Stimulated activated naive CD8-positive, alpha-beta T cell treated with anti-CD3 and anti-CD28 coated beads, Interleukin-15, amount 100 ng/mL, for 72 hours (primary cell): ENCODE data around the gene NUDT16L1.
"Not testable (repeated sequence)": the region's sequence is repeated elsewhere in the genome, so short reads cannot be mapped to it uniquely, and the experiment has no call there.

Experiments used
- ATAC-seq: fragments of 150-1000 bp; cut with Tn5 transposase; 2 replicates; pipeline ENCODE4 v1.10.0; 2021; ENCODE audit warnings: mild to moderate bottlenecking, moderate library complexity
- DNase-seq, 2 donors: peaks; one replicate each; pipeline ENCODE4 v3.0.0; 2021 to 2022
- H3K27ac Mint-ChIP-seq, 2 donors: one replicate each; pipeline ENCODE4 v1.8.0; 2022; ENCODE audit warnings: mild to moderate bottlenecking in 2 of 2, mixed read lengths in 2 of 2, moderate library complexity in 2 of 2
- H3K27me3 Mint-ChIP-seq: one replicate; pipeline ENCODE4 v1.8.0; 2022; ENCODE audit warnings: mixed read lengths
- H3K4me1 Mint-ChIP-seq: one replicate; pipeline ENCODE4 v1.8.0; 2022; ENCODE audit warnings: mild to moderate bottlenecking, mixed read lengths
- H3K4me3 Mint-ChIP-seq, 2 donors: one replicate each; pipeline ENCODE4 v1.8.0; 2022; ENCODE audit warnings: mild to moderate bottlenecking in 2 of 2, mixed read lengths in 2 of 2, moderate library complexity in 1 of 2
- H3K9me3 Mint-ChIP-seq, 2 donors: one replicate each; pipeline ENCODE4 v1.8.0; 2022; ENCODE audit warnings: mixed read lengths in 2 of 2

The NUDT16L1 gene

DNA sequence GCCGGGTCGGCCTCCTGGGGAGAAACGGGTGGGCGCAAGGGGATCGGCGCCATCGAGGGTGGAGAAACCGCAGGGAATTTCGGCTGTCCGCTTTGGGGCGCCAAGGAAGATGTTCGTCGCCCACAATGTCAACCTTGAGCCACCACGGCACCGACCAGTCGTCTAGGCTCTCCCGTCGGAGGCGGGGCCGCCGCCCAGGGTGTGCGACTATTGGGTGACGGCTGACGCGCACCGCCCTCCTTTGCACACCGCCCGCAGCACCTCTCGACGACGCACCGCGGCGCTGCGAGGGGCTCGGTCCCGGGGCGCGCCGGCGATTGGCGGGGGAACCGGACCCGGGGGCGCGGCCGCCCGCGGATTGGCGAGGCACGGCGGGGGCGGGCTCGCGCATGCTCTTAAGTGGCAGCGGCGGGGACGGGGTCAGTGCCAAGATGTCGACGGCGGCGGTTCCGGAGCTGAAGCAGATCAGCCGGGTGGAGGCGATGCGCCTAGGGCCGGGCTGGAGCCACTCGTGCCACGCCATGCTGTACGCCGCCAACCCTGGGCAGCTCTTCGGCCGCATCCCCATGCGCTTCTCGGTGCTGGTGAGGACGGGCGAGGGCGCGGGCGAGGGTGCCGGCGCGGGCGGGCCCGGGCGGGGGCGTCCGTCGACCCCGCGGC, at the start of gene NUDT16L1:
Gene NUDT16L1 (plus strand): TSS at position 267 of the 660 bp plus-strand sequence. CDS start 165 bp downstream, at position 432.
- ATAC-seq: peak; percentile 94
- H3K9me3 Mint-ChIP-seq: no peaks in the 10 kb centered on the region
- H3K4me1 Mint-ChIP-seq: peaks cover 45% of the 10 kb centered on the region
- peak within 1 kb of the TSS; percentile 85 to 91 for H3K4me3 Mint-ChIP-seq
- DNase-seq: peak; percentile 97 to 99
- peak within 1 kb of the TSS; percentile 78 to 95 for H3K27ac Mint-ChIP-seq
- no peaks in the 10 kb centered on the region for H3K27me3 Mint-ChIP-seq

DNA sequence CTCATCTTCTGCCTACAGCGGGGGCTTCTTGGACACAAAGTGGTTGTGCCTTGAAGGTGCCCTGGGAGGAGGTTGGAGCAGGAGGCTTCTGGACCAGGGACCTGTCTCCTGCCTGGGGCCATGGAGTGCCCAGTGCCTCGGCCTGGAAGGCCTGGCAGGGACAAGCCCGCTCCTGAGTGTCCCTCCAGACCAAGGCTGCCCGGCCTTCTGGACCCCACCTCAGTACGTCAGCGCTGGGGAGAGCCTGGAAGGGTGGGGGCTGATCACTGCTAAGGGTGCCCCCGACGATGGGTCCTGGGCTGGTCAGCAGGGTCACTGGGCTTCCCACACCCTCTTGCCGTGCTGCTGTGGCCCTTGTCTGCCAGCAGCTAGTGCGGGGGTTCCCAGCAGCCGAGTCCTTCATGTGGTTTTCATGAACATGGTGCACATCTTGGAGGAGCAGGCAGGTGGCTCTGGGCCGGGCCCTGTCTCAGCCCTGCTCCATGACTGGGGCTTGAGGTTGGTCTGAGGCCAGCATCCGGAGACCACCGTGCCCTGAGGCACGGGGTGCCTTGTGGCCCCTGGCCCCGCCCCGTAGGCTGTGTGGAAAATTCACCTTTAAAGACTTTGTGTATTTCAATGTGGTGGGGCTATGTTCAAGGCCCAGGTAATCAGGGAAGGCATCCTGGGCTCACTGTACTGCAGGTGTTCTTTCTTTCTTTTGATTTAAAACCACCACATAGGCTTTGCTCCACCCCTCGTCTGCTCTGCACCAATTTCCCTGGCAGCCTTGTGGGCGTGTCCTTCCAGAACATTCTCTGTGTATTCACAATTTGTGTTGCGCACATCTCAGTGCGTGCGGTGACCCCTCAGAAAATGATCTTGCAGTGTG, 46.4 kb upstream of the NUDT16L1 start:
- Mint-ChIP-seq H3K9me3 (no peaks in the 10 kb centered on the region), H3K4me1 (peaks cover 56% of the 10 kb centered on the region), H3K4me3 (no peak overlapping the region), H3K27me3 (no peaks in the 10 kb centered on the region), H3K27ac (peak overlapping the region in 1 of 2 donors; percentile 74)
- ATAC-seq: peak; percentile 62
- peak; percentile 19 to 42 for DNase-seq

GRCh38 chr16:4647644-4647980, 45.8 kb upstream of the NUDT16L1 start:
- H3K27me3 Mint-ChIP-seq: no peaks in the 10 kb centered on the region
- no peak overlapping the region for H3K27ac Mint-ChIP-seq
- ATAC-seq: peak; percentile 53
- H3K9me3 Mint-ChIP-seq: no peaks in the 10 kb centered on the region
- peaks cover 56% of the 10 kb centered on the region for H3K4me1 Mint-ChIP-seq
- peak; percentile 25 to 59 for DNase-seq
- H3K4me3 Mint-ChIP-seq: no peak overlapping the region

DNA sequence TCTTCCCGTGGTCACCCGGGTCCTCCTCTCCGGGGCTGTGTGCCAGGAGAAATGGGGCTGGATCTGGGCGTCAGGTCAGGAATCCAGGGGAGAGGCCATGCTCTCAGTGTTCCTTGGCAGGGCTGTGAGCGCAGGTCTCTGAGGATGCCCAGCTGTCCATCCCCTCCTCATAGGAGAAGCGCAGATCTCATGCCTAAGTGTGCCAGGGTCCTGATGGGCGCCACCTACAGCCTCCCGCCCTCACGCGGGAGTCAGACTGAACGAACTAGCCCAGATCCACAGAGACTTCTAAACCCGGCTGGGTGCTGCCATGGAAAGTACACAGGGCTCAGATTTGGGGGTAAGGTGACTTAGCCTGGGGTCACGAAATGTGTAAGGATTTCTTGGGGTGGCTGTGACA, 44.4 kb upstream of the NUDT16L1 start:
- peak overlapping the region in 1 of 2 donors; percentile 13 for H3K4me3 Mint-ChIP-seq
- DNase-seq: peak; percentile 18 to 54
- peak; percentile 43 for ATAC-seq

DNA sequence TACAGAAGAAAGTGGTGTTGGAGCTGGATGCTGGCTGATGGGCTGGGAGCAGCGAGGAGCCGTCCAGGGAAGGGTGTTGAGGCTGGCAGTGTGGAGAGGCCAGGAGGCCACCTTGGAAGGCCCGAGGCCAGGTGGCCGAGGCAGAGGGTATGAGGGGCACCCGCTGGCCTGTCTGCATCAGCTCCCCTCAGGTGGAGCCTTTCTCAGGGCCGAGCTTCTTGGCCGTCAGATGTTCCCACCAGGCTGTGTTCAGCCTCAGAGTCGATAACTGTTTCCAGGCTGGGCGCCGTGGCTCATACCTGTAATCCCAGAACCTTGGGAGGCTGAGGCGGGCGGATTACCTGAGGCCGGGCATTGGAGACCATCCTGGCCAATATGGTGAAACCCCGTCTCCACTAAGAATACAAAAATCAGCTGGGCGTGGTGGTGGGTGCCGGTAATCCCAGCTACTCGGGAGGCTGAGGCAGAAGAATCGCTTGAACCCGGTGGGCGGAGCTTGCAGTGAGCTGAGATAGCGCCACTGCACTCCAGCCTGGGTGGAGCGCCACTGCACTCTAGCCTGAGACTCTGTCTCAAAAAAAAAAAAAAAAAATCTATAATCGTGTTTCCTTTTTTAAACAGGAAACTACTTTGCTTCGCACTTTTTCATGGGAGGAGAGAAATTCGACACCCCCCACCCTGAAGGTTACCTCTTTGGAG, 43.5 kb upstream of the NUDT16L1 start:
- Mint-ChIP-seq H3K4me3 (no peak overlapping the region), H3K4me1 (peaks cover 56% of the 10 kb centered on the region), H3K27me3 (no peaks in the 10 kb centered on the region), H3K9me3 (no peaks in the 10 kb centered on the region), H3K27ac (peak overlapping the region in 1 of 2 donors; percentile 97)
- ATAC-seq (peak; percentile 39), DNase-seq (peak in 1 of 2 donors; percentile 31)

More for the DNA sequence above, 44.4 kb upstream of the NUDT16L1 start:
- H3K4me1 Mint-ChIP-seq: peaks cover 56% of the 10 kb centered on the region
- H3K9me3 Mint-ChIP-seq: no peaks in the 10 kb centered on the region
- H3K27ac Mint-ChIP-seq: peak overlapping the region; percentile 47 to 97
- H3K27me3 Mint-ChIP-seq: no peaks in the 10 kb centered on the region

- not testable (repeated sequence) for H3K27me3 Mint-ChIP-seq, H3K4me3 Mint-ChIP-seq, H3K9me3 Mint-ChIP-seq
- peaks cover 51% of the 10 kb centered on the region for H3K4me1 Mint-ChIP-seq
- DNase-seq (peak; percentile 78 to 83), ATAC-seq (peak; percentile 66)
- H3K27ac Mint-ChIP-seq: peak overlapping the region in 1 of 2 donors; percentile 82
Measured at GRCh38 chr16:4650443-4651074, 42.8 kb upstream of the NUDT16L1 start.

GRCh38 chr16:4651827-4652226, 41.5 kb upstream of the NUDT16L1 start:
- Mint-ChIP-seq H3K4me3 (no peak overlapping the region), H3K27me3 (no peaks in the 10 kb centered on the region), H3K9me3 (no peaks in the 10 kb centered on the region), H3K4me1 (peaks cover 38% of the 10 kb centered on the region), H3K27ac (no peak overlapping the region)
- ATAC-seq: no peak
- DNase-seq: no peak

GRCh38 chr16:4652561-4652960, 40.8 kb upstream of the NUDT16L1 start:
- Mint-ChIP-seq H3K4me3 (no peak overlapping the region), H3K27me3 (no peaks in the 10 kb centered on the region), H3K27ac (peak overlapping the region in 1 of 2 donors; percentile 19), H3K4me1 (peaks cover 31% of the 10 kb centered on the region), H3K9me3 (no peaks in the 10 kb centered on the region)
- no peak for DNase-seq
- no peak for ATAC-seq

- H3K9me3 Mint-ChIP-seq: no peaks in the 10 kb centered on the region
- no peak overlapping the region for H3K4me3 Mint-ChIP-seq
- no peaks in the 10 kb centered on the region for H3K27me3 Mint-ChIP-seq
Measured at GRCh38 chr16:4654011-4654963, 39.1 kb upstream of the NUDT16L1 start.

DNA sequence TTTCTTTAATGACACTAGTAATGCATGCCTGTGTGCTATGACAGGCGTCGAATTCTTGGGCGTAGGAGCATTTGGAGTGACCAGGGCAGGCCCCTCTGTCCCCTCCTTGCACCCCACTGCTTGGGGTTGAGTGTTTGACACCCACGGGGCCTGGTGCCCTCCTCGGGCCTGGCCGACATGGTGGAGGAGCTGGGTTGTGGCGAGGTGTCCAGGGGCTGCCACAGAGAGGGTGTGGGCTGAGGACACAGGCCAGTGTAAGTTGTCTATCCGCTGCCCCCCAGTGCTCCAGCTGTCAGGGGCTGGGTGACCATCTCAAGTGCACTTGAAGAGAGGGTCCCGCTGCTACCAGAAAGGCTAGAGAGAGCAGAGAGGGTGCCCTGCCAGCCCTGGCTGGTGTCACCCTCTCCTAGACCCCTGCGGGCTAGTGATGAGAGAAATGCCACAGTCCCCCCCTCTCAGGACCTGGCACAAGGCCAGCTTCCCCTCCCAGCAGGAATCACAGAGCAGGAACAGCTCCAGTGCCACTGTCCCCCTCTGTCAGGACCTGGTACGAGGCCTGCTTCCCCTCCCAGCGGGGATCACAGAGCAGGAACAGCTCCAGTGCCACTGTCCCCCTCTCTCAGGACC, 38.3 kb upstream of the NUDT16L1 start:
- peaks cover 30% of the 10 kb centered on the region for H3K4me1 Mint-ChIP-seq
- H3K4me3 Mint-ChIP-seq: no peak overlapping the region
- DNase-seq (no peak), ATAC-seq (no peak)
- no peaks in the 10 kb centered on the region for H3K9me3 Mint-ChIP-seq
- no peak overlapping the region for H3K27ac Mint-ChIP-seq
- no peaks in the 10 kb centered on the region for H3K27me3 Mint-ChIP-seq

More at GRCh38 chr16:4654011-4654963, 39.1 kb upstream of the NUDT16L1 start:
- Mint-ChIP-seq H3K4me1 (peaks cover 29% of the 10 kb centered on the region), H3K27ac (no peak overlapping the region)
- ATAC-seq (no peak), DNase-seq (no peak)

DNA sequence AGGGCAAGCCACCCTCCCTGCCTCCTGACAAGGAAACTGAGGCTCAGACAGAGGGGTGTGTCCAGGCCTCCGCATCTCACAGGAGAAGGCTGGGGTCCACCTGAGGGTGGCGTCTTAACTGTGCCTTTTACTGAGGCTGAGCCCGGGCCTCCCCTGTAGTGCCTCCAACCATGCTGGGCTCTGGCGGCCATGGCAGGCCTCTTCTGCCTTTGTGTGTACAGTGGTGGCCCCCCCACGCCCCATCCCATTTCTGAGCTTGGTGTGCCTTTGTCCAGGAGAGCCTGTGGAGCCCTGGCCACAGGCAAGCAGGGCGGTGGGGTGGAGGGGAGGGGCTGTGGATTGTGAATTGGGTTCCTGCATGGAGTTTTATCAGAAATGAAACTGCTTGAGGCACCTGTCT, 37.6 kb upstream of the NUDT16L1 start:
- Mint-ChIP-seq H3K4me3 (no peak overlapping the region), H3K27ac (no peak overlapping the region), H3K9me3 (no peaks in the 10 kb centered on the region), H3K4me1 (peaks cover 30% of the 10 kb centered on the region), H3K27me3 (no peaks in the 10 kb centered on the region)
- DNase-seq: no peak
- no peak for ATAC-seq

DNA sequence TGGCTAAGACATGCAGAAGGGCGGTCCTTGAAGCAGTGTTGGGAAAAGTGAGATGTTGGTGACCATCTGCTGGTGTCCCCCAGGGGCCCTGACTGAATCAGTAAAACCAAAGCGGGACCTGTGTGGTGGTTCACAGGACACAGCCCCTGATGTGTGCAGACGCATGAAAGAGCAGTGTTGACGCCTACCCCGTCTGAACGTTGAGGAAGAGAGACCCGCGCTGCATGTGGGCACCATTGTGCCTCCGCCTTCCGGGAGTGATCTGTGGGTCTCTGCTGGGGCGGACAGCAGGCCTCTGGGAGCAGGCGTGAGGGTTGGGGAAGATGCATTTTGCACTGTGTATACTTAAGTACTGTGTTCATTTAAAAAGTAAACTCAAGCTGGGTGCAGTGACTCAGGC, 37.1 kb upstream of the NUDT16L1 start:
- Mint-ChIP-seq H3K4me1 (peaks cover 30% of the 10 kb centered on the region), H3K4me3 (no peak overlapping the region), H3K27me3 (no peaks in the 10 kb centered on the region), H3K9me3 (no peaks in the 10 kb centered on the region), H3K27ac (no peak overlapping the region)
- ATAC-seq (no peak), DNase-seq (no peak)

DNA sequence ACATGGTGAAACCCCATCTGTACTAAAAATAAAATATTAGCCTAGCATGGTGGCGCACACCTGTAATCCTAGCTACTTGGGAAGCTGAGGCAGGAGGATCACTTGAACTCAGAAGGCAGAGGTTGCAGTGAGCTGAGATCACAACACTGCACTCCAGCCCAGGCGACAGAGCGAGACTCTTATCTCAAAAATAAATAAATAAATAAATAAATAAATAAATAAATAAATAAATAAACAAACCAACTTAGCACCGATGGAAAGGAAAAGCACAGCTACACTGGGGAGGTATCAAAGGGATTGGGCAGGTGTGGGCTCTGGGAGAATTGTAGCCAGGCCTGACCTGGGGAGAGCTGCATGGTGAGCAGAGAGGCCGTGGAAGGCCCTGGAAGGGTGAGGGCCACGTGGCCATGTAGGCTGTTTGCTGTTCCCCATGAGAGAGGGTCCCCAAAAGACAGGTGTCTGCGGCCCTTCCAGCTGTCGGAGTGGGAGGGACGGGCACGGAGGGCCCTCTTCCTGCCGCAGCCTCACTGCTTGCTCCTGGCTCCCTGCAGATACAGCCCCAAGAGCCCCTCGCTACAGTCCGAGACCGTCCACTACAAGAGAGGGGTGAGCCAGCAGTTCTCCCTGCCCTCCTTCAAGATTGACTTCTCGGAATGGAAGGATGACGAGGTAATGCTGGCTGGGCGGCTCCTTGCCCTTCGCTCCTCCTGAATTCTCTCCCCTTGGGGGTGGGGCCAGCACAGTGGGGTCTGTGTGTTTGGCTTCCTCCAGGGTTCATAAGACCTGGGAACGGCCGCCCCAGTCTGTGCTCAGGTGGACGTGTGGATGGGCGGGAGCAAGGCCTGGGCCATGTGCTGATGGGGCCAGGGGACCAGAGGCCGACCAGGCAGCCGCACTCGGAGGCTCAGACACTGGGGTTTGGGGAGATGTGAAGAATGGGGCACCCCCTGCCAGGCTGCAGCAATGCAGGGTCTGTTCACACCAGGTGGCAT, 36.4 kb upstream of the NUDT16L1 start:
- Mint-ChIP-seq H3K27me3 (no peaks in the 10 kb centered on the region), H3K4me1 (peaks cover 35% of the 10 kb centered on the region), H3K4me3 (no peak overlapping the region), H3K27ac (no peak overlapping the region), H3K9me3 (no peaks in the 10 kb centered on the region)
- no peak for DNase-seq
- ATAC-seq: no peak
